ENCODE measurements around the gene STRIP2.
"Not testable (repeated sequence)": the region's sequence is repeated elsewhere in the genome, so short reads cannot be mapped to it uniquely, and the experiment has no call there.

Gene STRIP2

DNA sequence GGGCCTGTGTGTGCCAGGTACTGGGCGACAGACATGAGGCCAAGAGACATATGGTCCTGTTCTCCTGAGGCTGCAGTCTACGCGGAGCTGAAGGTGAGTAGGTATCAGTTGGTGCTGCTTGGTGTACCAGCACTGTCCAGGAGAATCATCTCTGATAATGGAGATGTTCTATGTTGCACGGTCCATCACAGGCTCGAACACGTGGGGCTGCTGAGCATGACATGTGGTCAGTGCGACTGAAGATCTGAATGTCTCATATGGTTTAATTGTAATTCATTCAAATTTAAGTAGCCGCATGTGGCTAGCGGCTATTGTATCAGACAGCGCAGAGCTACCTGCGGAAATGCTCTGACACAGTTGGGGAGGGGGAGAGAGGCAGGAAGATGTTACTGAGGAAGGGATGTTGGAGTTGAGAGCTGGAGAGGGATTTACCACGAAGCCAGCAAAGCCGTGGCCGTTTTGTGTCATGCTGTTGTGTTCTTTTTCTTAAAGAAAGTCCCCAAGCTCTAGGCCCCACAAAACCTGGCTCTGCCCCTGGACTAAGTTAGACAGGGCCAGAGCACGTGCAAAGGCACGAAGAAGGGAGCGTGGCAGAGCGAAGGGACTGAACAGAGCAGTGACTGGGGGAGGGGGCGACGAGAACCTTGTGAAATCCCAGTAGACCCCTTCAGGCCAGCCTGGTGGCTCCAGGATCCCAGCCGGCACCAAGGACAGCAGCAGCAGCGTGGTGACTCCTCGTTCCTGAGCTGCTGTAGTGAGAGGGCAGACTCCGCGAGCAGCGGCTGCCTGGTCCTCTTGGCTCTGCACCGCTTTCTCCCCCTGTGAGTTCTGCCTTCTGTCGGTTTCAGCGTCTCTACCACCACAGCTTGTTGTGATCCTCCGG is 88.1 kb downstream of the STRIP2 start:
- TF ChIP-seq, protein P1, sequence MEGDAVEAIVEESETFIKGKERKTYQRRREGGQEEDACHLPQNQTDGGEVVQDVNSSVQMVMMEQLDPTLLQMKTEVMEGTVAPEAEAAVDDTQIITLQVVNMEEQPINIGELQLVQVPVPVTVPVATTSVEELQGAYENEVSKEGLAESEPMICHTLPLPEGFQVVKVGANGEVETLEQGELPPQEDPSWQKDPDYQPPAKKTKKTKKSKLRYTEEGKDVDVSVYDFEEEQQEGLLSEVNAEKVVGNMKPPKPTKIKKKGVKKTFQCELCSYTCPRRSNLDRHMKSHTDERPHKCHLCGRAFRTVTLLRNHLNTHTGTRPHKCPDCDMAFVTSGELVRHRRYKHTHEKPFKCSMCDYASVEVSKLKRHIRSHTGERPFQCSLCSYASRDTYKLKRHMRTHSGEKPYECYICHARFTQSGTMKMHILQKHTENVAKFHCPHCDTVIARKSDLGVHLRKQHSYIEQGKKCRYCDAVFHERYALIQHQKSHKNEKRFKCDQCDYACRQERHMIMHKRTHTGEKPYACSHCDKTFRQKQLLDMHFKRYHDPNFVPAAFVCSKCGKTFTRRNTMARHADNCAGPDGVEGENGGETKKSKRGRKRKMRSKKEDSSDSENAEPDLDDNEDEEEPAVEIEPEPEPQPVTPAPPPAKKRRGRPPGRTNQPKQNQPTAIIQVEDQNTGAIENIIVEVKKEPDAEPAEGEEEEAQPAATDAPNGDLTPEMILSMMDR (IDR thresholded peaks at IDR 0.05; ENCODE audit: extremely low read depth, insufficient read depth, missing control alignments) = no peak
- in situ Hi-C loops (cut with MboI; ENCODE audit: low pct_unique_long_range_greater_than_20kb, low sequenced_read_pairs, unreplicated experiment) = no loop called here
- DNase-seq (ENCODE audit: low spot score) = no peak

GRCh38 chr7:129522971-129523340 is 88.7 kb downstream of the STRIP2 start:
- DNase-seq (ENCODE audit: low spot score) = no peak
- TF ChIP-seq, protein P1 (IDR thresholded peaks at IDR 0.05; ENCODE audit: extremely low read depth, insufficient read depth, missing control alignments) = no peak
- in situ Hi-C loops (cut with MboI; ENCODE audit: low pct_unique_long_range_greater_than_20kb, low sequenced_read_pairs, unreplicated experiment) = no loop called here

DNA sequence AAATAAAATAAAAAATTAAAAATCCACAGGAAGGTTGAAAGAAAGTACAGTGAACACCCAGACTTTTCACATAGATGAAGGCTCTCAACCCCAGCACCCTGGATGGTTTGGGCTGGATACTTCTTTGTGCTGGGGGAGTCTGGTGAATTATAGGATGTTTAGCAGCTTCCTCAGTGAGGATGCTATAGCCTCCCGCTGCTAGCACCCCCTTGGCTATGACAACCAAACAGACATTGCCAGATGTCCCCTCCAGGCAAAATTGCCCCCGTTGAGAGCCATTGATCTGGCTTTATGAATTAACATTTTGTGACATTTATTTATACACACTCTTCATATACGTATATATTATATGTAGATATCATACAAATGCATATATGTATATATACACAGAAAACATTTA is 89.7 kb downstream of the STRIP2 start:
- DNase-seq (ENCODE audit: low spot score) = no peak
- in situ Hi-C loops (cut with MboI; ENCODE audit: low pct_unique_long_range_greater_than_20kb, low sequenced_read_pairs, unreplicated experiment) = no loop called here
- TF ChIP-seq, protein P1 (IDR thresholded peaks at IDR 0.05; ENCODE audit: extremely low read depth, insufficient read depth, missing control alignments) = no peak

DNA sequence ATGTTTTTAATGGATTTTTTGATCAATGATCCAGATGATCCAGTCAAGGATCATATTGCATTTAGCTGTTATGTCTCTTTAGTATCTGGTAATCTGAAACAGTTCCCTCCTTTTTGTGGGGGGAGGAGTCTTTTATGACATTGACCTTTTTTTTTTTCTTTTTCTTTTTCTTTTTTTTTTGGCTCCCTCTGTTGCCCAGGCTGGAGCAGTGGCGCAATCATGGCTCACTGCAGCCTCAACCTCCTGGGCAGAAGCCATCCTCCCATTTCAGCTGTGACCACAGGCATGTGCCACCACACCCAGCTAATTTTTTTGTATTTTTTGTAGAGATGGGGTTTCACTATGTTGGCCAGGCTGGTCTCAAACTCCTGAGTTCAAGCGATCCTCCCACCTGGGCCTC is 90.2 kb downstream of the STRIP2 start:
- in situ Hi-C loops (cut with MboI; ENCODE audit: low pct_unique_long_range_greater_than_20kb, low sequenced_read_pairs, unreplicated experiment); DNase-seq (ENCODE audit: low spot score): not testable (repeated sequence)

GRCh38 chr7:129525225-129525862 is 91.1 kb downstream of the STRIP2 start:
- TF ChIP-seq, protein P1 (IDR thresholded peaks at IDR 0.05; ENCODE audit: extremely low read depth, insufficient read depth, missing control alignments) = no peak
- in situ Hi-C loops (cut with MboI; ENCODE audit: low pct_unique_long_range_greater_than_20kb, low sequenced_read_pairs, unreplicated experiment) = no loop called here
- DNase-seq (ENCODE audit: low spot score) = no peak

GRCh38 chr7:129529643-129530042 is 95.4 kb downstream of the STRIP2 start:
- TF ChIP-seq, protein P1 (IDR thresholded peaks at IDR 0.05; ENCODE audit: extremely low read depth, insufficient read depth, missing control alignments) = no peak
- in situ Hi-C loops (cut with MboI; ENCODE audit: low pct_unique_long_range_greater_than_20kb, low sequenced_read_pairs, unreplicated experiment) = no loop called here
- no peak for DNase-seq (ENCODE audit: low spot score)

DNA sequence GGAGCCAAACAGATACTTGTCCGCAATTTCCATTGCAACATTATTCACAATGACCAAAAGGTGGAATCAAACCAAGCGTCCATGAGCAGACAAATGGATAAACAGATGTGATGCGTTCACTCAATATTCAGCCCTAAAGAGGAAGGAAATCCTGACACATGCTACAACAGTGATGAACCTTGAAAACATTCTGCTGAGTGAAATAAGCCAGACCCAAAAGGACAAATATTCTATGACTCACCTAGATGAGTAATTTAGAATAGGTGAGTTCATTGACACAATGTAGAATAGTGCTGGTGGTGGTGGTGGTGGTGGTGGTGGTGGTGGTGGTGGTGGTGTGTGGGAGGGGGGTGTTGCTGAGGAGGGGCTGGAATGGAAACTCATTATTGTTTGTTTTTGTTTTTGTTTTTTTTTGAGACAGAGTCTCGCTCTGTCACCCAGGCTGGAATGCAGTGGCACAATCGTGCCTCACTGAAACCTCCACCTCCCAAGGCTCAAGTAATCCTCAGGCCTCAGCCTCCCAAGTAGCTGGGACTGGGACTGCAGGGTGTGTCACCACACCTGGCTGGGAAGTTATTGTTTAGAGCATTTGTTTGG is 96.7 kb downstream of the STRIP2 start:
- TF ChIP-seq, protein P1 (IDR thresholded peaks at IDR 0.05; ENCODE audit: extremely low read depth, insufficient read depth, missing control alignments) = no peak
- in situ Hi-C loops (cut with MboI; ENCODE audit: low pct_unique_long_range_greater_than_20kb, low sequenced_read_pairs, unreplicated experiment) = no loop called here
- no peak for DNase-seq (ENCODE audit: low spot score)

Data from GM13977 (cell line).